Lower lobe of right lung (tissue), 2 donors: ENCODE measurements around the gene BCO2. TPM values are rescaled to one million over a fixed set of nuclear protein-coding genes. Genes with fewer than 3 reads are reported as not detected.
A peak's percentile ranks its signal among the peaks of the same experiment; 100 is the strongest.

Experiments used
- ATAC-seq, 2 donors: fragments of 200-7000 bp; cut with Tn5 transposase; one replicate each; pipeline ENCODE4 v1.9.1; 2020 to 2022; ENCODE audit warnings: mild to moderate bottlenecking in 2 of 2, moderate library complexity in 2 of 2
- DNase-seq: peaks from one replicate; pipeline ENCODE4 v3.0.0-alpha.2; 2020
- H3K27ac ChIP-seq: fragments of 200-600 bp; one replicate; pipeline ENCODE4 v1.8.0; 2022
- H3K27me3 ChIP-seq: fragments of 200-600 bp; one replicate; pipeline ENCODE4 v1.8.0; 2022; ENCODE audit warnings: low read depth
- H3K36me3 ChIP-seq: fragments of 200-600 bp; one replicate; pipeline ENCODE4 v1.8.0; 2022; ENCODE audit warnings: mild to moderate bottlenecking
- H3K4me1 ChIP-seq: fragments of 200-600 bp; one replicate; pipeline ENCODE4 v1.8.0; 2022
- H3K4me3 ChIP-seq: fragments of 200-600 bp; one replicate; pipeline ENCODE4 v1.8.0; 2022; ENCODE audit warnings: mild to moderate bottlenecking
- H3K9me3 ChIP-seq: fragments of 200-600 bp; one replicate; pipeline ENCODE4 v1.8.0; 2022
- intact Hi-C: fragments of 100-400 bp; cut with DNase I; formaldehyde crosslinking; loops from one replicate; pipeline ENCODE4 v1.11.0; 2022
- total RNA-seq: library from RNA; stranded (reverse); fragmentation: NEBNext Ultra II Directional; extraction: Animal tissue kit (Norgen Biotek cat#: 25700); gene quantifications from one replicate; pipeline ENCODE4 v1.2.1, GENCODE V29; 2021
- TF ChIP-seq, protein P1 (sequence below): fragments of 200-600 bp; IDR thresholded peaks from one replicate; pipeline ENCODE4 v1.8.0; 2022; ENCODE audit warnings: antibody characterized with exemption, mild to moderate bottlenecking
- donor health status: DM: no; HTN: yes; CAD: no; lungs with severe emphysema.

The BCO2 gene
- total RNA-seq, 1 donor from 2014 or later: 8.9 TPM

DNA sequence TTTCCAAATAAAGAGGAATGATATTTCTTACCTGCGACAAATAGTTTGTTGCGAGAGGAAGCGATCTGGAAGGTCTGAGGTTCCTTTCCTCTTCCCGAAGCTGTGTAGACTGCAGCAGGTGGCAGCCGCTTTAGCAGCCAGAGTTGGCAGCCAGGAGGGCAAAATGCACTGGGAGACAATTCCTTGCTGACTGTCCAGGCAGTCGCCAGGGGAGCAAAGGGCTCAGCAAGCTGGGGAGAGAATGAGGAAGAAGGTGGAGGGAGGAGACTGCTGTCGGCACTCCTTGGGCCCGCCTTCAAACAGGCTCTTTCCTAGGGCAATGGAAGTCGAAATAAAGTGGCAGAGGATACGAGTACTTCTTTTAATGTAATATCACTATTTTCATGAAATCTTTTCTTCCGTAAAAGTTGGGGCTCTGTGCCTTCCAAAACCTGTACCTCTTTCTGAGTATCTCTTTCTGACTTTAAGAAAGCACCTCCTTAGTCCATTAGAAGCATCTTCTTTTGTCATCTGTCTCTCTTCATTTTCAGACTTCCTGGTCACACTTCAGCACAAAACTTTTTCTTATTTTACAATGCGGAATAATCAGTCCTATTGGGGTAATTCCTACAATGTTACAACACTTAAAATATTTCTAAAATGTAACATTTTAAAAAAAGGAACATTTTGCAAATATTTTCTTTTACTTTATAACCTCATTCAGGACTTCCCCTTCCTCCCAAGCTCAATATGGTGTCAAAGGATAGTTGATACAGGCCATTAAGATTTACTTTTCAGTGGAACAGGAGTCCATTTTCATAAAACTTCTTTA lies 11.2 kb upstream of the BCO2 start, which contains the start of gene IL18:
Gene IL18, minus strand, starts transcription at position 220 of the 811 bp plus-strand sequence. CDS start 9,041 bp downstream, outside the sequence.
- H3K4me3 ChIP-seq: peak within 1 kb of the TSS; percentile 49
- ATAC-seq (peak; percentile 94), DNase-seq (peak; percentile 83)
- H3K9me3 ChIP-seq: no peaks in the 10 kb centered on the region
- H3K27me3 ChIP-seq: no peaks in the 10 kb centered on the region
- peaks cover 30% of the 10 kb centered on the region for H3K4me1 ChIP-seq
- H3K27ac ChIP-seq: peak within 1 kb of the TSS; percentile 77
- intact Hi-C loops: no loop called here
- H3K36me3 ChIP-seq: no peaks in the 10 kb centered on the region
- TF ChIP-seq, protein P1, sequence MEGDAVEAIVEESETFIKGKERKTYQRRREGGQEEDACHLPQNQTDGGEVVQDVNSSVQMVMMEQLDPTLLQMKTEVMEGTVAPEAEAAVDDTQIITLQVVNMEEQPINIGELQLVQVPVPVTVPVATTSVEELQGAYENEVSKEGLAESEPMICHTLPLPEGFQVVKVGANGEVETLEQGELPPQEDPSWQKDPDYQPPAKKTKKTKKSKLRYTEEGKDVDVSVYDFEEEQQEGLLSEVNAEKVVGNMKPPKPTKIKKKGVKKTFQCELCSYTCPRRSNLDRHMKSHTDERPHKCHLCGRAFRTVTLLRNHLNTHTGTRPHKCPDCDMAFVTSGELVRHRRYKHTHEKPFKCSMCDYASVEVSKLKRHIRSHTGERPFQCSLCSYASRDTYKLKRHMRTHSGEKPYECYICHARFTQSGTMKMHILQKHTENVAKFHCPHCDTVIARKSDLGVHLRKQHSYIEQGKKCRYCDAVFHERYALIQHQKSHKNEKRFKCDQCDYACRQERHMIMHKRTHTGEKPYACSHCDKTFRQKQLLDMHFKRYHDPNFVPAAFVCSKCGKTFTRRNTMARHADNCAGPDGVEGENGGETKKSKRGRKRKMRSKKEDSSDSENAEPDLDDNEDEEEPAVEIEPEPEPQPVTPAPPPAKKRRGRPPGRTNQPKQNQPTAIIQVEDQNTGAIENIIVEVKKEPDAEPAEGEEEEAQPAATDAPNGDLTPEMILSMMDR: no peak

DNA sequence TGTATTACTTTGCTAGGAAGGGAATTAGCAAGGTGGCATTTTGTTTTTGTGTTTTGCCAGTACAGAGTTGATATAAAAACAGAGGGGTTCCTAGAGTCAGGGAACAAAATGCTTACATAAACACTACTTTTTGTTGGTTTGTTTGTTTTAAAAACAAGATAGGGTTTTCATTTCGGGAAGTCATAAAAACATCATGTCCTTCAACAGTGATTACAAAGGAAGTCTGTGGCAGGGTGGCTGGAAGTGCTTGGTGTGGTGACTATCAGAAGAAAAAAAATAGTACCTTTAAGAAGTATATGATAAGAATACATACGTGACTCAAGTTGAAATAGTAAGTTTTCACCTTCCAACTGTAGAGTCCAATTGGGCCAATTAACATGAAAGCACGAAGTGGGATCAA lies 10.3 kb upstream of the BCO2 start:
- ATAC-seq: no peak

DNA sequence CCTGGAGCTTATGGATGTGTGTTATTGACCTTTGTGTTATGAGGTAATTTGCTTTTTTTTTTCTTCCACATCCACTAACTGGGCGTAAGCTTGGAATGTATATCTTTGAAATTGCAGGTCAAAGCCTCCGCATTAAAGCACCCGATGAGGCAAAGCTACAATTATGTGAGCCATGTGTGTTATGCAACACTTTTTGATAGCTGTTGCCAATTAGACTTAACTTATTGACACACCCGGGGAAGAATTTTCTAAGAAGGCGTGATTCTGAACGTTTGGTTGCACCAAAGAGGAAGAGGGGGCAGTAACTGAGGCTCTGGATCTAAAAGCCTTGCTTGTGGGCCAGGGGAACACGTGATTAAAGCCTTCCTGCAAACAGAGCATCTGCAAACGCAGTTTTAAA lies 8.8 kb upstream of the BCO2 start:
- Histone ChIP-seq H3K27ac (no peak overlapping the region), H3K9me3 (no peaks in the 10 kb centered on the region), H3K4me1 (peaks cover 9% of the 10 kb centered on the region), H3K36me3 (no peaks in the 10 kb centered on the region), H3K4me3 (no peak overlapping the region), H3K27me3 (no peaks in the 10 kb centered on the region)
- TF ChIP-seq, protein P1: no peak
- ATAC-seq (peak; percentile 27 to 38), DNase-seq (no peak)
- intact Hi-C loops: no loop called here

More for the DNA sequence above, 10.3 kb upstream of the BCO2 start:
- TF ChIP-seq, protein P1: no peak
- DNase-seq: no peak
- no peak overlapping the region for H3K27ac ChIP-seq
- no peak overlapping the region for H3K4me3 ChIP-seq
- intact Hi-C loops: no loop called here
- no peaks in the 10 kb centered on the region for H3K36me3 ChIP-seq
- no peaks in the 10 kb centered on the region for H3K27me3 ChIP-seq
- H3K9me3 ChIP-seq: no peaks in the 10 kb centered on the region
- peaks cover 24% of the 10 kb centered on the region for H3K4me1 ChIP-seq

DNA sequence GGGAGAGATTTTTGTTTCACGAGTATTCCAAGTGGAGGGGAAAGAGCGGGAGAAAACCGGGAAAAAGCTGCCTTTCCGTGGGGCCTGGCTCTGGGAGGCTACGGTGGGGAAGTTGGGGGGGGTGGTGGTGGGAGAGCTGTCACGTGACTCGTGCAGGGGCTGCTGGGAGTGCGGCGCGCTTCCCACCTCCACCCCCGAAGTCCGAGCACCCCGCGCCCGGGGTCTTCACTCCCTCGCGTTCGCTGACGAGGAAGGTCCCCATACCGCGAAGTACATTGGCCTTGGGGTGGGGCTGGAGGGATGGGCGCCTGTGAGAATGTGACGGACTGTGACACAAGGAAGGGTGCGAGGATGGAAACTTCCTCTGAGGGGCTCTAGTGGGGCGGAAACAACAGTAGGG lies 8.2 kb upstream of the BCO2 start, which contains the start of gene TEX12:
Gene TEX12, plus strand, starts transcription at position 228 of the 400 bp plus-strand sequence. CDS start 1,897 bp downstream, outside the sequence.
- H3K27me3 ChIP-seq: no peaks in the 10 kb centered on the region
- H3K27ac ChIP-seq: no peak within 1 kb of the TSS
- DNase-seq: no peak
- no peaks in the 10 kb centered on the region for H3K9me3 ChIP-seq
- no peaks in the 10 kb centered on the region for H3K36me3 ChIP-seq
- H3K4me3 ChIP-seq: no peak within 1 kb of the TSS
- intact Hi-C loops: no loop called here
- TF ChIP-seq, protein P1: no peak
- H3K4me1 ChIP-seq: peaks cover 3% of the 10 kb centered on the region
- no peak for ATAC-seq

DNA sequence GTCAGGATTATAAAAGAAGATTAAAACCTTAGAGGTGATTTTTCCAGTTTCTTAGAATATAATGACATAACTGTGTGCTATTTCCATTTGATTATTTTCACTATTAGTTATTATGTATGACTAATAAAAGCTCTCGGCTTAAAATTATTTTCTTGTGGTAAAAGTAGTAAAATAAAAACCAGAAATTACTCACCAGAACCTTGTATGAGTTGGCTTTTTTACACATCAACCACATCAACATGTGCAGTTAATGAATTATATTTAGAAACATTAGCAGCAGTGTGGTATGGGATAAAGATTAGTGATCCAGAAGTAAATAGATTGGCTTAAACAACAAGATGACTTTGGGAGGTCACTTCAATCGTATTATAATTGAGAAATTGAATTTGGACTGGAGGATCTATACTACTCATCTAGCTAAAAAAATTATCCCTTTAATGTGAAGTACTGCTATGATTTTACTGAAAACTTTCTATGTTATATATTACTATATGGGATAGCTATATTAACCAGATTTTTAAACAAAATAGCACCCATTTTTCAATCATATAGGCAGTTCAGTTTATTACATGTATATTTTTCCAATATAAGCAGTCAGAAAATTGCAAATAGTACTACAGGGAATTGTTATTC lies 2.8 kb upstream of the BCO2 start:
- no peak for ATAC-seq
- intact Hi-C loops: no loop called here
- Histone ChIP-seq H3K27me3 (no peaks in the 10 kb centered on the region), H3K4me3 (no peak overlapping the region), H3K9me3 (no peaks in the 10 kb centered on the region), H3K27ac (no peak overlapping the region), H3K36me3 (no peaks in the 10 kb centered on the region), H3K4me1 (peaks cover 9% of the 10 kb centered on the region)
- DNase-seq: no peak
- TF ChIP-seq, protein P1: no peak
